Type B pancreatic cell (in vitro differentiated cells): Measurements from ENCODE around the gene XYLT1. TPM values are rescaled to one million over a fixed set of nuclear protein-coding genes. Genes with fewer than 3 reads are reported as not detected.

Source experiments
- DNase-seq: peaks from one replicate; pipeline ENCODE4 v3.0.0; 2021; ENCODE audit warnings: mixed read lengths; ENCODE audit not compliant: unreplicated experiment; ENCODE audit errors: extremely low spot score
- H3K27ac Mint-ChIP-seq: 2 replicates; pipeline ENCODE4 v1.8.0; 2021; ENCODE audit warnings: mild to moderate bottlenecking, mixed read lengths
- H3K27me3 Mint-ChIP-seq: 2 replicates; pipeline ENCODE4 v1.8.0; 2021; ENCODE audit warnings: mixed read lengths
- H3K36me3 Mint-ChIP-seq: 2 replicates; pipeline ENCODE4 v1.8.0; 2021; ENCODE audit warnings: mixed read lengths
- H3K4me1 Mint-ChIP-seq: one replicate; pipeline ENCODE4 v1.8.0; 2021; ENCODE audit warnings: mixed read lengths; ENCODE audit not compliant: unreplicated experiment
- H3K4me3 Mint-ChIP-seq: 2 replicates; pipeline ENCODE4 v1.8.0; 2021; ENCODE audit warnings: mild to moderate bottlenecking, mixed read lengths
- H3K9me3 Mint-ChIP-seq: 2 replicates; pipeline ENCODE4 v1.8.0; 2021; ENCODE audit warnings: mixed read lengths
- CTCF ChIP-seq: fragments of 200-600 bp; sonication (generic); conservative IDR thresholded peaks from 2 replicates; pipeline ENCODE4 v1.5.0; 2021; ENCODE audit warnings: antibody characterized with exemption, mild to moderate bottlenecking
- total RNA-seq: library from RNA; stranded (reverse); gene quantifications from 2 replicates; pipeline ENCODE4 v1.2.1, GENCODE V29; 2021; ENCODE audit warnings: low replicate concordance

Gene XYLT1
- total RNA-seq, 1 donor from 2014 or later: 14.9 TPM

- Mint-ChIP-seq H3K27me3 (peaks cover 7% of the 10 kb centered on the region), H3K4me1 (peaks cover 31% of the 10 kb centered on the region), H3K27ac (no peak overlapping the region), H3K9me3 (no peaks in the 10 kb centered on the region), H3K4me3 (no peak overlapping the region), H3K36me3 (no peaks in the 10 kb centered on the region)
- no peak for TF ChIP-seq CTCF
- DNase-seq: no peak
Observed at GRCh38 chr16:17382949-17383863, 87.6 kb downstream of the XYLT1 start.

- H3K4me3 Mint-ChIP-seq: no peak overlapping the region
- H3K4me1 Mint-ChIP-seq: peaks cover 36% of the 10 kb centered on the region
Observed at GRCh38 chr16:17382514-17382913, 88.2 kb downstream of the XYLT1 start.

GRCh38 chr16:17381784-17382183 lies 89.0 kb downstream of the XYLT1 start:
- Mint-ChIP-seq H3K4me3 (no peak overlapping the region), H3K4me1 (peaks cover 39% of the 10 kb centered on the region), H3K36me3 (no peaks in the 10 kb centered on the region), H3K9me3 (no peaks in the 10 kb centered on the region), H3K27ac (no peak overlapping the region), H3K27me3 (peaks cover 3% of the 10 kb centered on the region)
- no peak for TF ChIP-seq CTCF
- DNase-seq: no peak

More at GRCh38 chr16:17382514-17382913, 88.2 kb downstream of the XYLT1 start:
- H3K36me3 Mint-ChIP-seq: no peaks in the 10 kb centered on the region
- no peaks in the 10 kb centered on the region for H3K9me3 Mint-ChIP-seq
- no peak for DNase-seq
- no peak for TF ChIP-seq CTCF
- peaks cover 3% of the 10 kb centered on the region for H3K27me3 Mint-ChIP-seq
- no peak overlapping the region for H3K27ac Mint-ChIP-seq

- Mint-ChIP-seq H3K4me3 (no peak overlapping the region), H3K27ac (peak overlapping the region; percentile 32), H3K4me1 (peaks cover 45% of the 10 kb centered on the region), H3K27me3 (peaks cover 3% of the 10 kb centered on the region), H3K9me3 (no peaks in the 10 kb centered on the region), H3K36me3 (no peaks in the 10 kb centered on the region)
- no peak for TF ChIP-seq CTCF
- no peak for DNase-seq
Observed at GRCh38 chr16:17380613-17381012, 90.1 kb downstream of the XYLT1 start.

GRCh38 chr16:17379121-17379571 lies 91.6 kb downstream of the XYLT1 start:
- H3K4me1 Mint-ChIP-seq: peaks cover 45% of the 10 kb centered on the region
- no peaks in the 10 kb centered on the region for H3K9me3 Mint-ChIP-seq
- H3K27me3 Mint-ChIP-seq: peaks cover 7% of the 10 kb centered on the region
- no peak for TF ChIP-seq CTCF
- no peak for DNase-seq
- H3K4me3 Mint-ChIP-seq: peak overlapping the region; percentile 65
- H3K36me3 Mint-ChIP-seq: no peaks in the 10 kb centered on the region
- H3K27ac Mint-ChIP-seq: peak overlapping the region; percentile 82
